Caco-2 (cell line): ENCODE results near the gene HDAC4. TPM values are rescaled to one million over a fixed set of nuclear protein-coding genes. Genes with fewer than 3 reads are reported as not detected.

Experiments used
- BruUV-seq: library from RNA; stranded (reverse); fragments of 400-500 nt; replicated peaks from 2 replicates; lab custom pipeline; 2021; lab: Mats Ljungman, UMichigan
- CTCF ChIA-PET: fragments of 300-600 bp; sonication (Branson Sonifier 250); formaldehyde crosslinking; loops from one replicate; lab custom pipeline; 2022; ENCODE audit warnings: antibody characterized with exemption; lab: Charles Lee
- POLR2A ChIA-PET: fragments of 300-600 bp; sonication (Branson Sonifier 250); formaldehyde crosslinking; loops from one replicate; lab custom pipeline; 2022; ENCODE audit warnings: antibody characterized with exemption; lab: Charles Lee
- DNase-seq, 2 experiments: peaks; one replicate each; pipeline versions ENCODE4 v3.0.0 to v3.0.0-alpha.2; 2020 to 2022
- H3K27me3 ChIP-seq: replicated peaks from 2 replicates; pipeline ENCODE4 v1.6.0; 2011; ENCODE audit warnings: low read length; ENCODE audit not compliant: control insufficient read depth, insufficient read depth
- H3K36me3 ChIP-seq: 2 replicates; pipeline ENCODE4 v1.5.1; 2011; ENCODE audit warnings: low read length; ENCODE audit not compliant: control insufficient read depth, insufficient read depth
- H3K4me1 ChIP-seq: fragments of 250-450 bp; sonication (Bioruptor Pico); 2 replicates; pipeline ENCODE4 v1.5.1; 2020; ENCODE audit warnings: mild to moderate bottlenecking
- H3K4me3 ChIP-seq: 2 replicates; pipeline ENCODE4 v1.5.1; 2011; ENCODE audit warnings: low read depth, mild to moderate bottlenecking, control low read depth, low read length
- H3K9me3 ChIP-seq: fragments of 250-450 bp; sonication (Bioruptor Pico); 2 replicates; pipeline ENCODE4 v1.5.1; 2020; ENCODE audit warnings: mild to moderate bottlenecking, moderate library complexity
- H3K27ac Mint-ChIP-seq: one replicate; pipeline ENCODE4 v1.8.0; 2022; ENCODE audit warnings: mixed read lengths; ENCODE audit not compliant: unreplicated experiment
- H3K27me3 Mint-ChIP-seq: one replicate; pipeline ENCODE4 v1.8.0; 2022; ENCODE audit warnings: mixed read lengths; ENCODE audit not compliant: insufficient read depth, unreplicated experiment
- H3K36me3 Mint-ChIP-seq: one replicate; pipeline ENCODE4 v1.8.0; 2022; ENCODE audit warnings: mild to moderate bottlenecking, mixed read lengths; ENCODE audit not compliant: insufficient read depth, unreplicated experiment
- H3K4me1 Mint-ChIP-seq: one replicate; pipeline ENCODE4 v1.8.0; 2022; ENCODE audit warnings: low read depth, mixed read lengths; ENCODE audit not compliant: unreplicated experiment
- H3K4me3 Mint-ChIP-seq: one replicate; pipeline ENCODE4 v1.8.0; 2022; ENCODE audit warnings: mild to moderate bottlenecking, moderate library complexity, mixed read lengths; ENCODE audit not compliant: unreplicated experiment
- H3K9me3 Mint-ChIP-seq: one replicate; pipeline ENCODE4 v1.8.0; 2022; ENCODE audit warnings: mixed read lengths; ENCODE audit not compliant: unreplicated experiment
- CTCF ChIP-seq, 2 experiments: fragments of 200-600 bp in 1 of 2; IDR thresholded peaks; 1 replicate in 1 of 2; 2 replicates in 1 of 2; pipeline versions ENCODE4 v1.5.1 to v1.8.0; 2011 to 2022; ENCODE audit warnings: antibody characterized with exemption in 1 of 2, control low read depth in 1 of 2, inconsistent platforms in 1 of 2, low read depth in 1 of 2, low read length in 1 of 2, mild to moderate bottlenecking in 1 of 2, moderate library complexity in 1 of 2; ENCODE audit not compliant: insufficient read depth in 1 of 2, severe bottlenecking in 1 of 2, unreplicated experiment in 1 of 2
- intact Hi-C: fragments of 100-400 bp; cut with micrococcal nuclease; formaldehyde crosslinking; loops from one replicate; pipeline ENCODE4 v1.10.0; 2022; ENCODE audit not compliant: unreplicated experiment
- total RNA-seq: library from RNA; stranded (reverse); gene quantifications from 2 replicates; pipeline ENCODE4 v1.2.3, GENCODE V29; 2022

HDAC4 gene
- total RNA-seq, 1 experiment from 2014 or later = 15.5 TPM

- no peak overlapping the region for H3K4me3 Mint-ChIP-seq
- no peaks in the 10 kb centered on the region for H3K4me1 Mint-ChIP-seq
- Histone ChIP-seq H3K9me3 (no peaks in the 10 kb centered on the region), H3K27me3 (no peaks in the 10 kb centered on the region), H3K4me1 (no peaks in the 10 kb centered on the region), H3K4me3 (no peak overlapping the region), H3K36me3 (no peaks in the 10 kb centered on the region)
- H3K27me3 Mint-ChIP-seq = no peaks in the 10 kb centered on the region
- CTCF ChIA-PET = no interaction called here
- no peak for TF ChIP-seq CTCF (IDR thresholded peaks at IDR 0.05; ENCODE audit: insufficient read depth in 1 of 2, low read depth in 1 of 2, low read length in 1 of 2, severe bottlenecking in 1 of 2, unreplicated experiment in 1 of 2)
- DNase-seq = no peak
- intact Hi-C loops = no loop called here
- H3K9me3 Mint-ChIP-seq = no peaks in the 10 kb centered on the region
- H3K27ac Mint-ChIP-seq = no peak overlapping the region
- POLR2A ChIA-PET = no interaction called here
- H3K36me3 Mint-ChIP-seq = no peaks in the 10 kb centered on the region
- no TSS peak for BruUV-seq
These were observed 245.6 kb downstream of the HDAC4 start for GRCh38 chr2:239154971-239155805.

- no peaks in the 10 kb centered on the region for H3K4me1 Mint-ChIP-seq
- Histone ChIP-seq H3K27me3 (no peaks in the 10 kb centered on the region), H3K9me3 (no peaks in the 10 kb centered on the region), H3K4me3 (no peak overlapping the region), H3K36me3 (no peaks in the 10 kb centered on the region), H3K4me1 (no peaks in the 10 kb centered on the region)
- ChIA-PET POLR2A (no interaction called here), CTCF (no interaction called here)
- intact Hi-C loops = no loop called here
- no peaks in the 10 kb centered on the region for H3K9me3 Mint-ChIP-seq
- no peaks in the 10 kb centered on the region for H3K27me3 Mint-ChIP-seq
- no peaks in the 10 kb centered on the region for H3K36me3 Mint-ChIP-seq
- DNase-seq = no peak
- H3K27ac Mint-ChIP-seq = no peak overlapping the region
- H3K4me3 Mint-ChIP-seq = no peak overlapping the region
- no TSS peak for BruUV-seq
- no peak for TF ChIP-seq CTCF (IDR thresholded peaks at IDR 0.05; ENCODE audit: insufficient read depth in 1 of 2, low read depth in 1 of 2, low read length in 1 of 2, severe bottlenecking in 1 of 2, unreplicated experiment in 1 of 2)
These were observed 246.8 kb downstream of the HDAC4 start for GRCh38 chr2:239153806-239154591.

- Mint-ChIP-seq H3K27ac (no peak overlapping the region), H3K36me3 (no peaks in the 10 kb centered on the region), H3K27me3 (no peaks in the 10 kb centered on the region), H3K9me3 (no peaks in the 10 kb centered on the region), H3K4me3 (no peak overlapping the region), H3K4me1 (no peaks in the 10 kb centered on the region)
- Histone ChIP-seq H3K36me3 (no peaks in the 10 kb centered on the region), H3K4me1 (no peaks in the 10 kb centered on the region), H3K9me3 (no peaks in the 10 kb centered on the region), H3K4me3 (no peak overlapping the region), H3K27me3 (no peaks in the 10 kb centered on the region)
- ChIA-PET CTCF (no interaction called here), POLR2A (no interaction called here)
- no TSS peak for BruUV-seq
- DNase-seq = no peak
- intact Hi-C loops = no loop called here
- no peak for TF ChIP-seq CTCF (IDR thresholded peaks at IDR 0.05; ENCODE audit: insufficient read depth in 1 of 2, low read depth in 1 of 2, low read length in 1 of 2, severe bottlenecking in 1 of 2, unreplicated experiment in 1 of 2)
These were observed 247.9 kb downstream of the HDAC4 start for GRCh38 chr2:239152916-239153305.
